ENCODE results near the gene ISM1.

Gene ISM1

DNA sequence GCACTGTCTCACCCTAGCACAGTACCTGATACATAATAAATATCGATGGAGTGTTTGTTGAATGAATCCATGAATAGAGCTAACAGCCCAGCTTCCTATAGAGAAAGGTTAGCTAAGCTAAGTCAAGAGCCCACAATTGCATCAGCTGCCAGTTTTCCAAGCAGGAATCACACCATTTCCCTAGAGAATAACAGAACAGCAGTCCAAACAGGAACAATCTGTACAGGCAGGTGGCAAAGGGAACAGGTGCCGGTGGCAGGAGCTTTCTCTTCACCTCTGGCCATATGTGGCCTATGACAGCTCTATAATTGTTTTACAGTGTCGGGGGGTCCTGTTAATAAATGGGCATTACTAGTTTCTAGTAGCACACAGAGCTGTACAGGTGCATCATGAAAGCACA lies 38.8 kb downstream of the ISM1 start:
- H3K27ac ChIP-seq (replicated peaks), result no peak overlapping the region
- no peaks in the 10 kb centered on the region for H3K27me3 ChIP-seq (ENCODE audit: insufficient read depth, poor library complexity, severe bottlenecking)
- no peak overlapping the region for H3K4me3 ChIP-seq (replicated peaks; ENCODE audit: insufficient read depth, low read length)
- TF ChIP-seq SPI1 (IDR thresholded peaks at IDR 0.05; ENCODE audit: borderline replicate concordance, low read depth) (no peak), CTCF (IDR thresholded peaks at IDR 0.05; ENCODE audit: insufficient read depth, low read length) (no peak), POLR2AphosphoS5 (IDR thresholded peaks at IDR 0.05; ENCODE audit: low read depth) (no peak), GABPA (IDR thresholded peaks at IDR 0.05; ENCODE audit: low read depth) (no peak), REST (IDR thresholded peaks at IDR 0.05; ENCODE audit: insufficient replicate concordance, low read depth) (no peak)
- no peak for DNase-seq (ENCODE audit: low read depth in 1 of 2, low spot score in 1 of 2)

DNA sequence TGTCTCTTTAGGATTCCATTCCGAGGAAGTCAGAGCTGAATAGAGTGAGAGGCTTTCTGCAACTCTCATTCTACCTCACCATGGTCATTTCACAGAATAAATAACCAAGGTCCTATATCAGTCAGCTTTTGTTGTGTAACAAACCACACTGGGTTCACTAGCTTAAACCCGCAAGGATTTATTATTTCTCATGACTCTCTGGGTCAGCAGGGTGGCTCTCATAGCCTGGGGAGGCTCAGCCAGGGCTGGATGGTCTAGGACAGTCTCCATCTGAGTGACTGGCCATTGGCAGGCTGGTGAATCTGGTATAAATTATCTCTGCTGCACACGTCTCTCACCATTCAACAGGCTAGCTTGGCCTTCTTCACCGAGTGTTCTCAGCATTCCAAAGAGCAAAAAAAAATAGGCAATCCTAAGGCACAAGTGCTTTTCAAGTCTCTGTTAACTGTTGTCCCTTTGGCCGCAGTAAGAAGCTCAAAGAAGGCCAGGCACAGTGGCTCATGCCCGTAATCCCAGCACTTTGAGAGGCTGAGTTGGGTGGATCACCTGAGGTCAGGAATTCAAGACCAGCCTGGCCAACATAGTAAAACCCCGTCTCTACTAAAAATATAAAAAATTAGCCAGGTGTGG lies 39.7 kb downstream of the ISM1 start:
- Histone ChIP-seq H3K4me3 (replicated peaks; ENCODE audit: insufficient read depth, low read length) (no peak overlapping the region), H3K27ac (replicated peaks) (no peak overlapping the region), H3K27me3 (ENCODE audit: insufficient read depth, poor library complexity, severe bottlenecking) (no peaks in the 10 kb centered on the region)
- TF ChIP-seq CTCF (IDR thresholded peaks at IDR 0.05; ENCODE audit: insufficient read depth, low read length), result no peak
- TF ChIP-seq SPI1 (IDR thresholded peaks at IDR 0.05; ENCODE audit: borderline replicate concordance, low read depth), result no peak
- no peak for DNase-seq (ENCODE audit: low read depth in 1 of 2, low spot score in 1 of 2)

DNA sequence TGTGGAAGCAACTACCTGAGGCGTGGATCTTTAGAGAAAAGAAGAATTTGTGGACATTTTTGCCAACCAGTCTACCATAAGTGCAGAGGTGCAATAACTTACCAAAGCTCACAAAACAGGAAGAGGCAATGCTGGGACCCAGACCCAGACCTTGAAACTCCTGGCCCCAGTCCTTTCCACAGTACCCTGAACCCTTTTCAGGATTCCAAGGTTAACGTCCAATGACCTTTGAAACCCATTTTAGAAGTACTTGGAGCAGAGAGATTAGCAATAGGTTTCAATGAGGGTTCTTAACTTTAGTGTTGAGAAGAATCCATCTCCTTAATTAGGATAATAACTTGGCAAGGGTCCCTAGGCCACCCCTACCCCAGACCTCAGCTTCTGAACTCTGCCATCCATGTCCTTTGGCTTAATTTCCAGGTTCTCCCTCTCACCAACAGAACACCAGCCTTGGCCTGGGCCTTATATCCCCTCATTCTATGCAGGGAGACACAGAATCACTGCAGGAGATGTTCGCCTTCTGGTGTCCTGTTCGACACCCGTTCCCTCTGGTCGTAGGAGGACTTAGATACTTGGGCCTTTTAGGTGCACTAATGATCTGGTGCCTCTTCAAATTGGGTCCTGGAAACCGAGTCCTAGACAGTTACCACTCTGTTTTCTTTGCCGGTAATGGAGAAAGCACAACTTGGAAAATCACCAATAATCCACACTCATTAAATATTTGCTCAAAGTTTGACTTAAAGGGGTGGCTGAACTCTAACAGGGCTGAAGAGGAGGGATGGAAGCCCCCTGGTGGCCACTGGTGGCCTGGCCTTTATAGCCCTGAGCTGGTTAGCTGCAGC lies 40.6 kb downstream of the ISM1 start:
- TF ChIP-seq POLR2AphosphoS5 (IDR thresholded peaks at IDR 0.05; ENCODE audit: low read depth), result no peak
- peak; percentile 24 for TF ChIP-seq CTCF (IDR thresholded peaks at IDR 0.05; ENCODE audit: insufficient read depth, low read length)
- H3K27ac ChIP-seq (replicated peaks), result no peak overlapping the region
- peak; percentile 5 for DNase-seq (ENCODE audit: low read depth in 1 of 2, low spot score in 1 of 2)
- no peak overlapping the region for H3K4me3 ChIP-seq (replicated peaks; ENCODE audit: insufficient read depth, low read length)
- H3K27me3 ChIP-seq (ENCODE audit: insufficient read depth, poor library complexity, severe bottlenecking), result no peaks in the 10 kb centered on the region

- Histone ChIP-seq H3K27me3 (ENCODE audit: insufficient read depth, poor library complexity, severe bottlenecking) (no peaks in the 10 kb centered on the region), H3K27ac (replicated peaks) (no peak overlapping the region), H3K4me3 (replicated peaks; ENCODE audit: insufficient read depth, low read length) (no peak overlapping the region)
- no peak for TF ChIP-seq POLR2AphosphoS5 (IDR thresholded peaks at IDR 0.05; ENCODE audit: low read depth)
- no peak for DNase-seq (ENCODE audit: low read depth in 1 of 2, low spot score in 1 of 2)
Observed at GRCh38 chr20:13262302-13262650, 41.2 kb downstream of the ISM1 start.

DNA sequence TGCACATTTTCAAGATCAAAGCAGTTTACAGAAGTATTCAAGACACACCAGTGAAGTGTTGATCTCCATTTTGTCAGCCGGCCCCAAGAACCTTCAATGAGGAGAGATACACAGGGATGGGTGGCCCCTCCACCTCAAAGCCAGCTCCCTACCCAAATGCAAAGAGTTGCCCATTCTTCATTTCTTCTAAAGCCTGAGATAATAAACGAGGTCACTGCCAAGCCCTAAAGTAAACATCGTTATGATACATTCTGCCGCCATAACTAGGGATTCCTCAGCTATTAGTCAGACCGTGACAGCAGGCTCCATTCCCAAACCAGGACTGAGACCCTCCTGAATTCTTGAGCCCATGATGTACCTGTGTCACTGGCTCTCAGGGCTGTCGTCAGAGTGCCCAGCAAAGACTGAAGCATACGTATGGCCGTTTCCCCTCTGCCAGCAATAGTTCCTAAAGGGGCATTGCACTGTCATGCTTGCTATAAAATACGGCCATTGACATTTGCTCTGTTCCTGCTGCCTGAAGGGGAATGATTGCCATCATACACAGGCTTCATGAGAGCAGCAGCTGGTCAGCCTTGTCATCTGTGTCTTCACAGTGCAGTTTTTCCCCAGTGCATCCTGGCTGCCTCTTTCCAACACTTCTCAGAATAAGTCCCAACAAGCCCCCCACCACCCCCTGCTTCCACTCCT lies 41.7 kb downstream of the ISM1 start:
- Histone ChIP-seq H3K4me3 (replicated peaks; ENCODE audit: insufficient read depth, low read length) (no peak overlapping the region), H3K27me3 (ENCODE audit: insufficient read depth, poor library complexity, severe bottlenecking) (no peaks in the 10 kb centered on the region), H3K27ac (replicated peaks) (no peak overlapping the region)
- TF ChIP-seq GABPA (IDR thresholded peaks at IDR 0.05; ENCODE audit: low read depth), result no peak
- no peak for TF ChIP-seq CTCF (IDR thresholded peaks at IDR 0.05; ENCODE audit: insufficient read depth, low read length)
- TF ChIP-seq SPI1 (IDR thresholded peaks at IDR 0.05; ENCODE audit: borderline replicate concordance, low read depth), result no peak
- TF ChIP-seq REST (IDR thresholded peaks at IDR 0.05; ENCODE audit: insufficient replicate concordance, low read depth), result no peak
- TF ChIP-seq POLR2AphosphoS5 (IDR thresholded peaks at IDR 0.05; ENCODE audit: low read depth), result no peak
- no peak for DNase-seq (ENCODE audit: low read depth in 1 of 2, low spot score in 1 of 2)

Data from HL-60 (cell line).